ENCODE measurements around the gene SLC28A1. TPM values are rescaled to one million over a fixed set of nuclear protein-coding genes. Genes with fewer than 3 reads are reported as not detected.

Gene SLC28A1
- total RNA-seq, 4 donors from 2014 or later = 0.47 TPM; not detected in 3

- Histone ChIP-seq H3K4me1 (peaks cover 39 to 50% of the 10 kb centered on the region in 2 donors), H3K36me3 (peaks cover 0 to 33% of the 10 kb centered on the region in 2 donors), H3K9me3 (no peaks in the 10 kb centered on the region), H3K4me3 (no peak overlapping the region), H3K27me3 (no peaks in the 10 kb centered on the region), H3K27ac (peak overlapping the region; percentile 76 to 86 (median 80))
- no peak for TF ChIP-seq POLR2A (IDR thresholded peaks at IDR 0.05)
- TF ChIP-seq, protein P1, sequence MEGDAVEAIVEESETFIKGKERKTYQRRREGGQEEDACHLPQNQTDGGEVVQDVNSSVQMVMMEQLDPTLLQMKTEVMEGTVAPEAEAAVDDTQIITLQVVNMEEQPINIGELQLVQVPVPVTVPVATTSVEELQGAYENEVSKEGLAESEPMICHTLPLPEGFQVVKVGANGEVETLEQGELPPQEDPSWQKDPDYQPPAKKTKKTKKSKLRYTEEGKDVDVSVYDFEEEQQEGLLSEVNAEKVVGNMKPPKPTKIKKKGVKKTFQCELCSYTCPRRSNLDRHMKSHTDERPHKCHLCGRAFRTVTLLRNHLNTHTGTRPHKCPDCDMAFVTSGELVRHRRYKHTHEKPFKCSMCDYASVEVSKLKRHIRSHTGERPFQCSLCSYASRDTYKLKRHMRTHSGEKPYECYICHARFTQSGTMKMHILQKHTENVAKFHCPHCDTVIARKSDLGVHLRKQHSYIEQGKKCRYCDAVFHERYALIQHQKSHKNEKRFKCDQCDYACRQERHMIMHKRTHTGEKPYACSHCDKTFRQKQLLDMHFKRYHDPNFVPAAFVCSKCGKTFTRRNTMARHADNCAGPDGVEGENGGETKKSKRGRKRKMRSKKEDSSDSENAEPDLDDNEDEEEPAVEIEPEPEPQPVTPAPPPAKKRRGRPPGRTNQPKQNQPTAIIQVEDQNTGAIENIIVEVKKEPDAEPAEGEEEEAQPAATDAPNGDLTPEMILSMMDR (IDR thresholded peaks at IDR 0.05 in 4 of 5, conservative IDR thresholded peaks at IDR 0.05 in 1 of 5) = no peak
- ATAC-seq = no peak
- DNase-seq = no peak
- intact Hi-C loops (cut with DNase I; ENCODE audit: low total_unique reads) (no loop called here), in situ Hi-C loops (cut with MboI; ENCODE audit: low sequenced_read_pairs in 4 of 4) (no loop called here)
Measured at GRCh38 chr15:84852212-84852611, 32.2 kb upstream of the SLC28A1 start.

- TF ChIP-seq, protein P1 (IDR thresholded peaks at IDR 0.05 in 4 of 5, conservative IDR thresholded peaks at IDR 0.05 in 1 of 5) = no peak
- TF ChIP-seq POLR2A (IDR thresholded peaks at IDR 0.05) = no peak
- Histone ChIP-seq H3K36me3 (peaks cover 0 to 55% of the 10 kb centered on the region in 2 donors), H3K27me3 (no peaks in the 10 kb centered on the region), H3K4me1 (peaks cover 42 to 45% of the 10 kb centered on the region in 2 donors), H3K9me3 (no peaks in the 10 kb centered on the region), H3K4me3 (no peak overlapping the region), H3K27ac (peak overlapping the region; percentile 76 to 86 (median 80))
- intact Hi-C loops (cut with DNase I; ENCODE audit: low total_unique reads) (no loop called here), in situ Hi-C loops (cut with MboI; ENCODE audit: low sequenced_read_pairs in 4 of 4) (no loop called here)
- no peak for DNase-seq
- ATAC-seq = peak in 1 of 2 donors; percentile 34
Measured at GRCh38 chr15:84855136-84855535, 29.3 kb upstream of the SLC28A1 start.

DNA sequence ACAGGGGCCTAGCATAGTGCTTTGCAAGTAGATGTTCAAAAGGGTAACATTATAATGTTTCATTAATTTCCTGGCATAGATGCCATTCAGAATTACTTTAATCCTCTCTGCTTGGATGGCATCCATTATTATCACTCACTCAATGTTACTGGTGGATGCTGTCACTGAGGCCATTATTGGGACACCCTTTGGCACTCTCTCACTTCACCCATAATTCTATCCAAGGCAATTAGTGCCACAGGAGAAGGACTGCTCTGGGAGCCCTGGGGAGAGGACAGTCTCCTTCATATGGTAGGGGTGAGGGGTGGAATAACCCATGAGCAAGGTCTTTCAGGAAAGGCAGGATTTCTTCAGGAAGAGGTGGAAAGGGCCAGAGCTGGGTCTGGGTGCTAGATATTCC is 28.7 kb upstream of the SLC28A1 start:
- no peaks in the 10 kb centered on the region for H3K27me3 ChIP-seq
- peak overlapping the region; percentile 76 to 86 (median 80) for H3K27ac ChIP-seq
- no peaks in the 10 kb centered on the region for H3K9me3 ChIP-seq
- DNase-seq (no peak), ATAC-seq (no peak)
- TF ChIP-seq, protein P1 (IDR thresholded peaks at IDR 0.05 in 4 of 5, conservative IDR thresholded peaks at IDR 0.05 in 1 of 5) = no peak
- no peak for TF ChIP-seq POLR2A (IDR thresholded peaks at IDR 0.05)
- in situ Hi-C loops (cut with MboI; ENCODE audit: low sequenced_read_pairs in 4 of 4) = no loop called here
- no peak overlapping the region for H3K4me3 ChIP-seq
- peaks cover 41 to 42% of the 10 kb centered on the region in 2 donors for H3K4me1 ChIP-seq
- peaks cover 0 to 61% of the 10 kb centered on the region in 2 donors for H3K36me3 ChIP-seq
- intact Hi-C loops (cut with DNase I; ENCODE audit: low total_unique reads) = no loop called here

- H3K9me3 ChIP-seq = no peaks in the 10 kb centered on the region
- peak overlapping the region; percentile 76 to 86 (median 80) for H3K27ac ChIP-seq
- peak; percentile 19 to 59 for ATAC-seq
- intact Hi-C loops (cut with DNase I; ENCODE audit: low total_unique reads) = no loop called here
- no peaks in the 10 kb centered on the region for H3K27me3 ChIP-seq
- H3K4me1 ChIP-seq = peaks cover 35 to 42% of the 10 kb centered on the region in 2 donors
- in situ Hi-C loops (cut with MboI; ENCODE audit: low sequenced_read_pairs in 4 of 4) = no loop called here
- H3K4me3 ChIP-seq = no peak overlapping the region
- peaks cover 0 to 68% of the 10 kb centered on the region in 2 donors for H3K36me3 ChIP-seq
- peak in 1 of 2 donors; percentile 10 for TF ChIP-seq POLR2A (IDR thresholded peaks at IDR 0.05)
- TF ChIP-seq, protein P1 (IDR thresholded peaks at IDR 0.05 in 4 of 5, conservative IDR thresholded peaks at IDR 0.05 in 1 of 5) = no peak
- peak in 1 of 2 donors; percentile 66 for DNase-seq
Measured at GRCh38 chr15:84856731-84857417, 27.6 kb upstream of the SLC28A1 start.

Data from gastrocnemius medialis (tissue), 4 donors.